K562 (cell line): Measurements from ENCODE around the gene KCNH2. TPM values are rescaled to one million over a fixed set of nuclear protein-coding genes. Genes with fewer than 3 reads are reported as not detected.
"Not testable (repeated sequence)": the region's sequence is repeated elsewhere in the genome, so short reads cannot be mapped to it uniquely, and the experiment has no call there.

Experiments
- ARNT ChIP-seq, 2 experiments: fragments of 450-650 bp; IDR thresholded peaks; 2 replicates each; pipeline ENCODE4 v1.6.1; 2016; ENCODE audit warnings: mild to moderate bottlenecking in 1 of 2
- KDM2B ChIP-seq: fragments of 250-450 bp; sonication (Bioruptor Pico); IDR thresholded peaks from 2 replicates; pipeline ENCODE4 v1.8.0; 2021; ENCODE audit warnings: mild to moderate bottlenecking, moderate library complexity
- MYC ChIP-seq, 2 experiments: fragments of 250-450 bp in 1 of 2; sonication (Bioruptor Pico) in 1 of 2; IDR thresholded peaks; 2 replicates each; pipeline versions ENCODE4 v1.5.1 to v1.6.1; 2012 to 2021; ENCODE audit warnings: low read depth in 2 of 2, borderline replicate concordance in 1 of 2, improper control_type of control experiment in 1 of 2, low read length in 1 of 2, mild to moderate bottlenecking in 1 of 2, moderate library complexity in 1 of 2
- NBN ChIP-seq: fragments of 450-650 bp; IDR thresholded peaks from 2 replicates; pipeline ENCODE4 v1.6.1; 2016; ENCODE audit warnings: low read depth, mild to moderate bottlenecking
- NFATC3 ChIP-seq: fragments of 450-650 bp; IDR thresholded peaks from 2 replicates; pipeline ENCODE4 v1.6.1; 2017; ENCODE audit warnings: mild to moderate bottlenecking
- NFRKB ChIP-seq: fragments of 450-650 bp; IDR thresholded peaks from 2 replicates; pipeline ENCODE4 v1.6.1; 2016; ENCODE audit warnings: low read depth
- PHB ChIP-seq: fragments of 250-450 bp; sonication (Bioruptor Pico); IDR thresholded peaks from 2 replicates; pipeline ENCODE4 v1.5.0; 2021
- SAP30 ChIP-seq: fragments of 200-600 bp; sonication (generic); IDR thresholded peaks from 2 replicates; pipeline ENCODE4 v1.6.1; 2012; ENCODE audit warnings: borderline replicate concordance, low read depth, mild to moderate bottlenecking, moderate library complexity, low read length, control low read depth, inconsistent platforms; ENCODE audit not compliant: insufficient read depth, poor library complexity, severe bottlenecking
- SMARCC2 ChIP-seq: fragments of 450-650 bp; IDR thresholded peaks from 2 replicates; pipeline ENCODE4 v1.6.1; 2017; ENCODE audit warnings: antibody characterized with exemption, moderate library complexity, mild to moderate bottlenecking, low read depth
- SOX6 ChIP-seq: fragments of 450-650 bp; IDR thresholded peaks from 2 replicates; pipeline ENCODE4 v1.6.1; 2014; ENCODE audit warnings: mild to moderate bottlenecking
- TEAD1 ChIP-seq, 2 experiments: fragments of 450-650 bp in 1 of 2; sonication (generic) in 1 of 2; formaldehyde crosslinking; IDR thresholded peaks; 2 replicates each; pipeline versions ENCODE4 v1.4.0 to v1.8.0; 2020 to 2022; ENCODE audit warnings: mild to moderate bottlenecking in 2 of 2, missing genetic modification reagents in 1 of 2
- ZEB2 ChIP-seq: fragments of 450-650 bp; IDR thresholded peaks from 2 replicates; pipeline ENCODE4 v1.6.1; 2016
- ZNF24 ChIP-seq: fragments of 450-650 bp; IDR thresholded peaks from 2 replicates; pipeline ENCODE4 v1.6.1; 2016
- ZNF311 ChIP-seq: fragments of 250-450 bp; sonication (Bioruptor Pico); IDR thresholded peaks from 2 replicates; pipeline ENCODE4 v1.4.0; 2020; ENCODE audit warnings: mild to moderate bottlenecking, moderate library complexity
- polyA plus RNA-seq, 8 experiments: library from polyadenylated mRNA; depleted of rRNA in 4 of 8; stranded (reverse) in 5 of 8; unstranded in 3 of 8; fragments of >200 nt; fragmentation: Nextera tagmentation in 2 of 8; fragmentation: Illumina TruSeq in 1 of 8; extraction: Ambion mirVana in 2 of 8; extraction: Trizol in 1 of 8; gene quantifications; 2 replicates each; pipeline versions ENCODE4 v1.2.1 to v1.2.3, GENCODE V29; 2011 to 2014; ENCODE audit warnings: inconsistent platforms in 1 of 8, missing spikeins in 1 of 8
- total RNA-seq, 7 experiments: library from RNA; depleted of rRNA in 6 of 7; stranded (reverse); fragments of >200 nt in 6 of 7; fragmentation: Illumina TruSeq in 2 of 7; extraction: Trizol in 2 of 7; gene quantifications; 2 replicates each; pipeline versions ENCODE4 v1.2.1 to v1.2.3, GENCODE V29; 2011 to 2021; ENCODE audit warnings: low replicate concordance in 1 of 7
- TF ChIP-seq, protein P1 (sequence below), 3 experiments: fragments of 200-800 bp in 1 of 3; fragments of 250-450 bp in 1 of 3; fragments of 450-650 bp in 1 of 3; sonication (Bioruptor Pico) in 1 of 3; sonication (Bioruptor generic) in 1 of 3; formaldehyde crosslinking in 1 of 3; IDR thresholded peaks; 2 replicates each; pipeline versions ENCODE4 v1.6.1 to v1.8.0; 2016 to 2022; ENCODE audit warnings: mild to moderate bottlenecking in 2 of 3, missing genetic modification characterization in 2 of 3, missing compliant biosample characterization in 1 of 3, moderate library complexity in 1 of 3
- TF ChIP-seq, protein P2 (sequence below): sonication (generic); formaldehyde crosslinking; IDR thresholded peaks from 2 replicates; pipeline ENCODE4 v1.9.0; 2022; ENCODE audit warnings: mild to moderate bottlenecking, missing genetic modification reagents
- TF ChIP-seq, protein P3 (sequence below): fragments of 450-650 bp; IDR thresholded peaks from 2 replicates; pipeline ENCODE4 v1.7.1; 2018; ENCODE audit warnings: mild to moderate bottlenecking, low read depth; ENCODE audit not compliant: partially characterized antibody
- TF ChIP-seq, protein P4 (sequence below): fragments of 450-650 bp; formaldehyde crosslinking; IDR thresholded peaks from 2 replicates; pipeline ENCODE4 v1.4.0; 2020; ENCODE audit warnings: mild to moderate bottlenecking, mixed read lengths

The KCNH2 gene
- total and polyA plus RNA-seq, 9 of the 15 experiments (the other 6 are each of a cell fraction or from before 2014, with no cell fraction given) = 18.1 to 368 (median 218) TPM

DNA sequence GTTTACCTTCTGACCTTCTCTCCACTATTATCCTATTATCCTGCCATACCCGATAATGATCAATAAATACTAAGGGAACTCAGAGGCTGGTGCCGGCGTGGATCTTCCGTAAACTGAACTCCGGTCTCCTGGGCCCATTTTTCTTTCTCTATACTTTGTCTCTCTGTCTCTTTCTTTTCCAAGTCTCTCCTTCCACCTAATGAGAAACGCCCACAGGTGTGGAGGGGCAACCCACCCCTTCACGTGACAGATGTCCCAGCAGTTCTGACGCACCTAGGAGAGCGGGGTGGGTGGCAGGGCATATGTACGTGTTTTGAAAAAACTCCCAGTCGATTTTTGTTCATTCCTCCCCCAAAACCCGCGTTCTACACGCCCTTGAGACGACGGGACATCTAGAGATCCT is 49.6 kb upstream of the KCNH2 start (continued):
- TF ChIP-seq, protein P1, sequence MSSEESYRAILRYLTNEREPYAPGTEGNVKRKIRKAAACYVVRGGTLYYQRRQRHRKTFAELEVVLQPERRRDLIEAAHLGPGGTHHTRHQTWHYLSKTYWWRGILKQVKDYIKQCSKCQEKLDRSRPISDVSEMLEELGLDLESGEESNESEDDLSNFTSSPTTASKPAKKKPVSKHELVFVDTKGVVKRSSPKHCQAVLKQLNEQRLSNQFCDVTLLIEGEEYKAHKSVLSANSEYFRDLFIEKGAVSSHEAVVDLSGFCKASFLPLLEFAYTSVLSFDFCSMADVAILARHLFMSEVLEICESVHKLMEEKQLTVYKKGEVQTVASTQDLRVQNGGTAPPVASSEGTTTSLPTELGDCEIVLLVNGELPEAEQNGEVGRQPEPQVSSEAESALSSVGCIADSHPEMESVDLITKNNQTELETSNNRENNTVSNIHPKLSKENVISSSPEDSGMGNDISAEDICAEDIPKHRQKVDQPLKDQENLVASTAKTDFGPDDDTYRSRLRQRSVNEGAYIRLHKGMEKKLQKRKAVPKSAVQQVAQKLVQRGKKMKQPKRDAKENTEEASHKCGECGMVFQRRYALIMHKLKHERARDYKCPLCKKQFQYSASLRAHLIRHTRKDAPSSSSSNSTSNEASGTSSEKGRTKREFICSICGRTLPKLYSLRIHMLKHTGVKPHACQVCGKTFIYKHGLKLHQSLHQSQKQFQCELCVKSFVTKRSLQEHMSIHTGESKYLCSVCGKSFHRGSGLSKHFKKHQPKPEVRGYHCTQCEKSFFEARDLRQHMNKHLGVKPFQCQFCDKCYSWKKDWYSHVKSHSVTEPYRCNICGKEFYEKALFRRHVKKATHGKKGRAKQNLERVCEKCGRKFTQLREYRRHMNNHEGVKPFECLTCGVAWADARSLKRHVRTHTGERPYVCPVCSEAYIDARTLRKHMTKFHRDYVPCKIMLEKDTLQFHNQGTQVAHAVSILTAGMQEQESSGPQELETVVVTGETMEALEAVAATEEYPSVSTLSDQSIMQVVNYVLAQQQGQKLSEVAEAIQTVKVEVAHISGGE (CRISPR knock-in tag; IDR thresholded peaks at IDR 0.05) = 0 out of 6 replicates have a peak, but pooled peaks of 1 of the 3 experiments have one; percentile 6
- TF ChIP-seq, protein P2, sequence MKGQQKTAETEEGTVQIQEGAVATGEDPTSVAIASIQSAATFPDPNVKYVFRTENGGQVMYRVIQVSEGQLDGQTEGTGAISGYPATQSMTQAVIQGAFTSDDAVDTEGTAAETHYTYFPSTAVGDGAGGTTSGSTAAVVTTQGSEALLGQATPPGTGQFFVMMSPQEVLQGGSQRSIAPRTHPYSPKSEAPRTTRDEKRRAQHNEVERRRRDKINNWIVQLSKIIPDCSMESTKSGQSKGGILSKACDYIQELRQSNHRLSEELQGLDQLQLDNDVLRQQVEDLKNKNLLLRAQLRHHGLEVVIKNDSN (CRISPR knock-in tag) = peak; percentile 84
- TF ChIP-seq NFRKB (peak; percentile 49; the same call in 1 of the 2 replicates), SOX6 (0 out of 2 replicates have a peak, but pooled peaks have one; percentile 9), TEAD1 (CRISPR knock-in tag; IDR thresholded peaks at IDR 0.05) (0 out of 4 replicates have a peak, but pooled peaks of 1 of the 2 experiments have one; percentile 43), MYC (CRISPR knock-in tag; IDR thresholded peaks at IDR 0.05; ENCODE audit: borderline replicate concordance, low read depth) (peak; percentile 68; the same call in 1 of the 2 replicates), NBN (peak; percentile 15; the same call in 1 of the 2 replicates), ZEB2 (peak; percentile 69; the same call in 1 of the 2 replicates), KDM2B (0 out of 2 replicates have a peak, but pooled peaks have one; percentile 41), SMARCC2 (peak; percentile 25; the same call in 1 of the 2 replicates), ZNF311 (CRISPR knock-in tag) (peak; percentile 47; the same call in 1 of the 2 replicates), PHB (peak; percentile 64; the same call in 1 of the 2 replicates), ZNF24 (0 out of 2 replicates have a peak, but pooled peaks have one; percentile 6), SAP30 (peak; percentile 35), ARNT (IDR thresholded peaks at IDR 0.05) (peak; percentile 18 to 62; a peak in 1 of 4 replicates), NFATC3 (0 out of 2 replicates have a peak, but pooled peaks have one; percentile 23)
- not testable (repeated sequence) for TF ChIP-seq MYC (IDR thresholded peaks at IDR 0.05; ENCODE audit: low read depth, low read length)
- TF ChIP-seq, protein P3, sequence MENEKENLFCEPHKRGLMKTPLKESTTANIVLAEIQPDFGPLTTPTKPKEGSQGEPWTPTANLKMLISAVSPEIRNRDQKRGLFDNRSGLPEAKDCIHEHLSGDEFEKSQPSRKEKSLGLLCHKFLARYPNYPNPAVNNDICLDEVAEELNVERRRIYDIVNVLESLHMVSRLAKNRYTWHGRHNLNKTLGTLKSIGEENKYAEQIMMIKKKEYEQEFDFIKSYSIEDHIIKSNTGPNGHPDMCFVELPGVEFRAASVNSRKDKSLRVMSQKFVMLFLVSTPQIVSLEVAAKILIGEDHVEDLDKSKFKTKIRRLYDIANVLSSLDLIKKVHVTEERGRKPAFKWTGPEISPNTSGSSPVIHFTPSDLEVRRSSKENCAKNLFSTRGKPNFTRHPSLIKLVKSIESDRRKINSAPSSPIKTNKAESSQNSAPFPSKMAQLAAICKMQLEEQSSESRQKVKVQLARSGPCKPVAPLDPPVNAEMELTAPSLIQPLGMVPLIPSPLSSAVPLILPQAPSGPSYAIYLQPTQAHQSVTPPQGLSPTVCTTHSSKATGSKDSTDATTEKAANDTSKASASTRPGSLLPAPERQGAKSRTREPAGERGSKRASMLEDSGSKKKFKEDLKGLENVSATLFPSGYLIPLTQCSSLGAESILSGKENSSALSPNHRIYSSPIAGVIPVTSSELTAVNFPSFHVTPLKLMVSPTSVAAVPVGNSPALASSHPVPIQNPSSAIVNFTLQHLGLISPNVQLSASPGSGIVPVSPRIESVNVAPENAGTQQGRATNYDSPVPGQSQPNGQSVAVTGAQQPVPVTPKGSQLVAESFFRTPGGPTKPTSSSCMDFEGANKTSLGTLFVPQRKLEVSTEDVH = peak; percentile 9
- TF ChIP-seq, protein P4, sequence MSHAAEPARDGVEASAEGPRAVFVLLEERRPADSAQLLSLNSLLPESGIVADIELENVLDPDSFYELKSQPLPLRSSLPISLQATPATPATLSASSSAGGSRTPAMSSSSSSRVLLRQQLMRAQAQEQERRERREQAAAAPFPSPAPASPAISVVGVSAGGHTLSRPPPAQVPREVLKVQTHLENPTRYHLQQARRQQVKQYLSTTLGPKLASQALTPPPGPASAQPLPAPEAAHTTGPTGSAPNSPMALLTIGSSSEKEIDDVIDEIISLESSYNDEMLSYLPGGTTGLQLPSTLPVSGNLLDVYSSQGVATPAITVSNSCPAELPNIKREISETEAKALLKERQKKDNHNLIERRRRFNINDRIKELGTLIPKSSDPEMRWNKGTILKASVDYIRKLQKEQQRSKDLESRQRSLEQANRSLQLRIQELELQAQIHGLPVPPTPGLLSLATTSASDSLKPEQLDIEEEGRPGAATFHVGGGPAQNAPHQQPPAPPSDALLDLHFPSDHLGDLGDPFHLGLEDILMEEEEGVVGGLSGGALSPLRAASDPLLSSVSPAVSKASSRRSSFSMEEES = 0 out of 2 replicates have a peak, but pooled peaks have one; percentile 7
